ENCODE results near the gene CTNNA3.

Gene CTNNA3

DNA sequence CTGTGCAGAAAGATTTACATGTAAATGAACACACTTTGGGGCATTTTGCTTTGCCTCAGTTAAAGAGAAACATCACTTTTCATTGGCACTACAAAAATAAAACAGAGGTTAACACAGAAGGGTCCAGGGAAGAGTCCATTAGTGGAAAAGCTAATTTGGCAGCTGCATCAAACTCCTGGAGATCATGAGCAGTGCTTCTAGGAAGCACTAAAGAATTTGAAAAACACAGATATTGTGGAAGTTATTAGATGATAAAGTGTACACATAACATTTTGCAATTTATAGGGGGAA lies 608.9 kb downstream of the CTNNA3 start:
- DNase-seq (ENCODE audit: low spot score in 2 of 2): no peak
- Histone ChIP-seq H3K27me3 (ENCODE audit: low read depth) (no peaks in the 10 kb centered on the region), H3K9me3 (no peaks in the 10 kb centered on the region), H3K4me3 (no peak overlapping the region), H3K36me3 (replicated peaks) (no peaks in the 10 kb centered on the region), H3K4me1 (no peaks in the 10 kb centered on the region)
- in situ Hi-C loops (cut with MboI; ENCODE audit: low sequenced_read_pairs): no loop called here

- Histone ChIP-seq H3K36me3 (replicated peaks) (no peaks in the 10 kb centered on the region), H3K9me3 (no peaks in the 10 kb centered on the region), H3K4me3 (no peak overlapping the region), H3K27me3 (ENCODE audit: low read depth) (no peaks in the 10 kb centered on the region), H3K4me1 (no peaks in the 10 kb centered on the region)
- no peak for DNase-seq (ENCODE audit: low spot score in 2 of 2)
- in situ Hi-C loops (cut with MboI; ENCODE audit: low sequenced_read_pairs): no loop called here
These were observed 609.5 kb downstream of the CTNNA3 start for GRCh38 chr10:67086327-67087134.

DNA sequence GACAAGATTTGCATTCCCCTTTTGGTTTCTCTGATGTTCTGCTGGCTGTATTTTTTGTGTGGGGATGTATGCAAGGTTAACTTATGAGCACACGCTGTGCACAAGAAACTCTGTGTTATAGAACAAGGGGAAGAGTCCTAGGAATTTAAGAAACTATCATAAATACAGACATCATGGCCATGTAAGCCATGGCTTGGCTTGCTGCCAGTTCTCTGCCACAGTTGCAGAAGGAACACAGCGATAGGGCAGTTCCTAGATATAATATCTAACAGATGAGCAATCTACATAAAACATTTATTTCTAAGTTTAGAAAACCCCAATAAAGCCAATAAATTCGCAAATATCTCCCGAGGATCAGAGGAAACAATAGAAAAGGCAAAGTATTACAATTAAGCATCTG lies 616.9 kb downstream of the CTNNA3 start:
- peak in 1 of 2 experiments; percentile 10 for DNase-seq (ENCODE audit: low spot score in 2 of 2)
- in situ Hi-C loops (cut with MboI; ENCODE audit: low sequenced_read_pairs): no loop called here
- Histone ChIP-seq H3K27me3 (ENCODE audit: low read depth) (no peaks in the 10 kb centered on the region), H3K4me3 (no peak overlapping the region), H3K9me3 (no peaks in the 10 kb centered on the region), H3K4me1 (no peaks in the 10 kb centered on the region), H3K36me3 (replicated peaks) (no peaks in the 10 kb centered on the region)

- Histone ChIP-seq H3K36me3 (replicated peaks) (no peaks in the 10 kb centered on the region), H3K9me3 (no peaks in the 10 kb centered on the region), H3K4me1 (no peaks in the 10 kb centered on the region), H3K27me3 (ENCODE audit: low read depth) (no peaks in the 10 kb centered on the region), H3K4me3 (no peak overlapping the region)
- DNase-seq (ENCODE audit: low spot score in 2 of 2): no peak
- in situ Hi-C loops (cut with MboI; ENCODE audit: low sequenced_read_pairs): no loop called here
These were observed 618.6 kb downstream of the CTNNA3 start for GRCh38 chr10:67077376-67077775.

DNA sequence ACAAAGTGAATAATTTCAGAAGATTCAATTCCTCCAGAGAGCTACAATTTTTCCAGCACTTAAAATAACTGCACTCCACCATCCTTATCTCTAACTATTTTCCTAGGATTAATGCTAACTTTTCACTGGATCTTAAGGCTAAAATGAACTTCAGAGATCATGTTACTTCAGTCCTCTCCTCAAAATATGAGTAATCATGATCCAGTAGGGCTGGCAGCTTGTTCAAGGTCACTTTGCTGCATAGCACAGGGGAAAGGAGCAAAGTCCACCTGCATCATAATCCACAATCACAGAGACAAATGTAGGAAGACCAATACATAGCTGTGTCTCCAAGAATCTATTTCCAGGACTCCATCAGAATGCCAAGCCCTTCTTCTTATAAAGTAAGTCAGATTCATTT lies 619.9 kb downstream of the CTNNA3 start:
- Histone ChIP-seq H3K9me3 (no peaks in the 10 kb centered on the region), H3K4me1 (no peaks in the 10 kb centered on the region), H3K36me3 (replicated peaks) (no peaks in the 10 kb centered on the region), H3K4me3 (no peak overlapping the region), H3K27me3 (ENCODE audit: low read depth) (no peaks in the 10 kb centered on the region)
- no peak for DNase-seq (ENCODE audit: low spot score in 2 of 2)
- in situ Hi-C loops (cut with MboI; ENCODE audit: low sequenced_read_pairs): no loop called here

- Histone ChIP-seq H3K36me3 (replicated peaks) (no peaks in the 10 kb centered on the region), H3K27me3 (ENCODE audit: low read depth) (no peaks in the 10 kb centered on the region), H3K9me3 (no peaks in the 10 kb centered on the region), H3K4me3 (no peak overlapping the region), H3K4me1 (no peaks in the 10 kb centered on the region)
- no peak for DNase-seq (ENCODE audit: low spot score in 2 of 2)
- in situ Hi-C loops (cut with MboI; ENCODE audit: low sequenced_read_pairs): no loop called here
These were observed 620.5 kb downstream of the CTNNA3 start for GRCh38 chr10:67075491-67075971.

GRCh38 chr10:67072654-67073053 lies 623.3 kb downstream of the CTNNA3 start:
- Histone ChIP-seq H3K9me3 (no peaks in the 10 kb centered on the region), H3K36me3 (replicated peaks) (no peaks in the 10 kb centered on the region), H3K4me1 (no peaks in the 10 kb centered on the region; the same call in 1 of the 2 replicates), H3K4me3 (no peak overlapping the region), H3K27me3 (ENCODE audit: low read depth) (no peaks in the 10 kb centered on the region)
- in situ Hi-C loops (cut with MboI; ENCODE audit: low sequenced_read_pairs): no loop called here
- DNase-seq (ENCODE audit: low spot score in 2 of 2): no peak

GRCh38 chr10:67050415-67050814 lies 645.6 kb downstream of the CTNNA3 start:
- no peaks in the 10 kb centered on the region for H3K4me1 ChIP-seq
- H3K9me3 ChIP-seq: no peaks in the 10 kb centered on the region
- no peak for DNase-seq (ENCODE audit: low spot score in 2 of 2)
- in situ Hi-C loops (cut with MboI; ENCODE audit: low sequenced_read_pairs): no loop called here
- no peak overlapping the region for H3K4me3 ChIP-seq
- H3K27me3 ChIP-seq (ENCODE audit: low read depth): no peaks in the 10 kb centered on the region
- H3K36me3 ChIP-seq (replicated peaks): no peaks in the 10 kb centered on the region

GRCh38 chr10:67049988-67050387 lies 646.0 kb downstream of the CTNNA3 start:
- Histone ChIP-seq H3K36me3 (replicated peaks) (no peaks in the 10 kb centered on the region), H3K27me3 (ENCODE audit: low read depth) (no peaks in the 10 kb centered on the region), H3K4me1 (no peaks in the 10 kb centered on the region), H3K4me3 (no peak overlapping the region), H3K9me3 (no peaks in the 10 kb centered on the region)
- in situ Hi-C loops (cut with MboI; ENCODE audit: low sequenced_read_pairs): no loop called here
- no peak for DNase-seq (ENCODE audit: low spot score in 2 of 2)

DNA sequence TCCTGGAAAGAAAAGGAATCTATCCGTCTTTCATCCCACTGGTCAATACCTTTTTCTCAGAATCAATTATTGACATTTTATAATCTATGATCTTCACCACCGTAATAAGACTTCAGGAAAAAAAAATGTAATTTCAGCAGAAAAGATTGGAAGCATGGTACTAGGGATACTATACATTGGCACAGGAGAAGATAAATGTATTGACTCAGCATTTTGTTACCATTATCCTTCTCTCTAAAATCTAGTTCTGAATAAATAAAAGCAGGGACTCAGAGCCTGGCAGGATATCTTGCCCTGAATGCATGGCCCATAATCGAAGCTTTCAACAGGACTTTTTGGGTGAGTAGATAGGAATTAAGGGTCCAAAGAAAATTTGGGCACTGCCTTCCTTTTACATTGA lies 649.5 kb downstream of the CTNNA3 start:
- Histone ChIP-seq H3K4me1 (no peaks in the 10 kb centered on the region), H3K4me3 (no peak overlapping the region), H3K36me3 (replicated peaks) (no peaks in the 10 kb centered on the region), H3K27me3 (ENCODE audit: low read depth) (no peaks in the 10 kb centered on the region), H3K9me3 (no peaks in the 10 kb centered on the region)
- in situ Hi-C loops (cut with MboI; ENCODE audit: low sequenced_read_pairs): no loop called here
- DNase-seq (ENCODE audit: low spot score in 2 of 2): no peak

- in situ Hi-C loops (cut with MboI; ENCODE audit: low sequenced_read_pairs): no loop called here
- no peak for DNase-seq (ENCODE audit: low spot score in 2 of 2)
- Histone ChIP-seq H3K4me1 (no peaks in the 10 kb centered on the region), H3K36me3 (replicated peaks) (no peaks in the 10 kb centered on the region), H3K4me3 (no peak overlapping the region), H3K27me3 (ENCODE audit: low read depth) (no peaks in the 10 kb centered on the region), H3K9me3 (no peaks in the 10 kb centered on the region)
These were observed 650.6 kb downstream of the CTNNA3 start for GRCh38 chr10:67045404-67045803.

- in situ Hi-C loops (cut with MboI; ENCODE audit: low sequenced_read_pairs): no loop called here
- H3K4me1 ChIP-seq: no peaks in the 10 kb centered on the region
- no peaks in the 10 kb centered on the region for H3K9me3 ChIP-seq
- H3K4me3 ChIP-seq: no peak overlapping the region
- no peaks in the 10 kb centered on the region for H3K36me3 ChIP-seq (replicated peaks)
- no peaks in the 10 kb centered on the region for H3K27me3 ChIP-seq (ENCODE audit: low read depth)
- DNase-seq (ENCODE audit: low spot score in 2 of 2): no peak
These were observed 653.0 kb downstream of the CTNNA3 start for GRCh38 chr10:67043041-67043440.

DNA sequence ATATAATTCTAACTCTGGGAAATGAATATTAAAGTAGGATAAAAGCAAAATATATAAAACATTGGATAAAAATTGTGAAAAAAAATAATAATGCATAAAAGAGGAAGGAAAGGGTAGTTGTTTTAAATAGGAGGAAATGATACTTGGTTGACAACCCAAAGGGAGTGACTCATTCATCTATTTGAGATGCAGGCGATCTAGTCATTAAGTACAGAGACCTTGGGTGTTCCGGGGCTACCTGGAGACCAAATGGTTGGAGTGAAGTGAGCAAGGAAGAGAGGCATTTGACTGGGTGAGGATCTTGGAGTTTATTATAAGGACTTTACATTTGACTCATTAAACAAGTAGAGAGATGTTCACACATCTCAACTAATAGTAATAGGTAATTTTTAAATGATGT lies 659.2 kb downstream of the CTNNA3 start:
- H3K9me3 ChIP-seq: no peaks in the 10 kb centered on the region

DNA sequence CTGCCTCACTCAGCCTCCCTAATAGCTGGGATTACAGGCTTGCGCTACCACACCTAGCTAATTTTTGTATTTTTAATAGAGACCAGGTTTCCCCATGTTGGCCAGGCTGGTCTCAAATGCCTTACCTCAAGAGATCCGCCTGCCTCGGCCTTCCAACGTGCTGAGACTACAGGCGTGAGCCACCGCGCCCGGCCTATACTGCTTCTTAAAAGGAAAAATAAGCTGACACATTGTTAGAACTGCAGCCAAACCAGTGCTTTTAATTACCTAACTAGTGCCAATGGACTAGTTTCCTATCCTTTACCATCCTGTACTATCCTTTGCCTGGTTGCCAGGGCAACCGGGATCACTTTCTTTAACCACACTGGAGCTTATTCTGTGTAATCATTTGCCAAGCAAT lies 662.1 kb downstream of the CTNNA3 start:
- H3K27me3 ChIP-seq (ENCODE audit: low read depth): no peaks in the 10 kb centered on the region
- no peak for DNase-seq (ENCODE audit: low spot score in 2 of 2)
- H3K4me1 ChIP-seq: no peaks in the 10 kb centered on the region
- H3K4me3 ChIP-seq: no peak overlapping the region
- no peaks in the 10 kb centered on the region for H3K36me3 ChIP-seq (replicated peaks)
- no peaks in the 10 kb centered on the region for H3K9me3 ChIP-seq
- in situ Hi-C loops (cut with MboI; ENCODE audit: low sequenced_read_pairs): no loop called here

More for the DNA sequence above, 659.2 kb downstream of the CTNNA3 start:
- DNase-seq (ENCODE audit: low spot score in 2 of 2): no peak
- H3K4me1 ChIP-seq: no peaks in the 10 kb centered on the region
- H3K27me3 ChIP-seq (ENCODE audit: low read depth): no peaks in the 10 kb centered on the region
- H3K36me3 ChIP-seq (replicated peaks): no peaks in the 10 kb centered on the region
- no peak overlapping the region for H3K4me3 ChIP-seq
- in situ Hi-C loops (cut with MboI; ENCODE audit: low sequenced_read_pairs): no loop called here

- H3K9me3 ChIP-seq: no peaks in the 10 kb centered on the region
- no peaks in the 10 kb centered on the region for H3K36me3 ChIP-seq (replicated peaks)
- no peak overlapping the region for H3K4me3 ChIP-seq
- in situ Hi-C loops (cut with MboI; ENCODE audit: low sequenced_read_pairs): no loop called here
- no peaks in the 10 kb centered on the region for H3K4me1 ChIP-seq
- H3K27me3 ChIP-seq (ENCODE audit: low read depth): no peaks in the 10 kb centered on the region
- no peak for DNase-seq (ENCODE audit: low spot score in 2 of 2)
These were observed 673.9 kb downstream of the CTNNA3 start for GRCh38 chr10:67022099-67022498.

All from HAP-1 (cell line).